ENCODE data around the gene SEC31B.

The SEC31B gene

DNA sequence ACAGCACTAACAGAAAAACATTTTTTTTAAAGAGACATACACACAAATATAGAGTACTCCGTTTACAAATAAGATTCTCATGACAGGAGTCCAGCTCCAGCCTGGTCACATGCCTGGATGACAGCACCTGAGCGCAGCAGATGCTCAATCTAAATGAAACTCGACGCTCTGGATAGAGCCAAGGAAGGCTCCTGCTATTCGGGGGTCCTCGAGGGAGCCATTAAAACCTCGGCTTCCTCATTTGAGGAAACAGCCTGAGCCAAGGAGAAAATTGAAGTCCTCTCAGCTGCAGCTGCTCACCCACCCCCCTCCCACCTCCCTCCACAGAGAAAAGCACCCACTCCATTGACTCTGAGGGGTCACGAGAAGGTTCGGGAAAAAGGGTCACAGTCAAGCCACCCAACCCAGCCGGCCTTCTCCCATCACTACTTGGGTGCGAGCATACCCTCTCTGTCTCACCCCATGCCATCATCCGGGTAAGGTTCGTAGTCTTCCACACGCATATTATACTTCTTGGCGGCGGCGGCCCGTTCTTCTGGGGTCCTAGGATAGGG, 9.3 kb upstream of the SEC31B start:
- H3K27ac ChIP-seq = peak overlapping the region; percentile 78
- TF ChIP-seq, protein P1, sequence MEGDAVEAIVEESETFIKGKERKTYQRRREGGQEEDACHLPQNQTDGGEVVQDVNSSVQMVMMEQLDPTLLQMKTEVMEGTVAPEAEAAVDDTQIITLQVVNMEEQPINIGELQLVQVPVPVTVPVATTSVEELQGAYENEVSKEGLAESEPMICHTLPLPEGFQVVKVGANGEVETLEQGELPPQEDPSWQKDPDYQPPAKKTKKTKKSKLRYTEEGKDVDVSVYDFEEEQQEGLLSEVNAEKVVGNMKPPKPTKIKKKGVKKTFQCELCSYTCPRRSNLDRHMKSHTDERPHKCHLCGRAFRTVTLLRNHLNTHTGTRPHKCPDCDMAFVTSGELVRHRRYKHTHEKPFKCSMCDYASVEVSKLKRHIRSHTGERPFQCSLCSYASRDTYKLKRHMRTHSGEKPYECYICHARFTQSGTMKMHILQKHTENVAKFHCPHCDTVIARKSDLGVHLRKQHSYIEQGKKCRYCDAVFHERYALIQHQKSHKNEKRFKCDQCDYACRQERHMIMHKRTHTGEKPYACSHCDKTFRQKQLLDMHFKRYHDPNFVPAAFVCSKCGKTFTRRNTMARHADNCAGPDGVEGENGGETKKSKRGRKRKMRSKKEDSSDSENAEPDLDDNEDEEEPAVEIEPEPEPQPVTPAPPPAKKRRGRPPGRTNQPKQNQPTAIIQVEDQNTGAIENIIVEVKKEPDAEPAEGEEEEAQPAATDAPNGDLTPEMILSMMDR (IDR thresholded peaks at IDR 0.05) = no peak
- no peak for TF ChIP-seq ZFX (IDR thresholded peaks at IDR 0.05; ENCODE audit: borderline replicate concordance)

DNA sequence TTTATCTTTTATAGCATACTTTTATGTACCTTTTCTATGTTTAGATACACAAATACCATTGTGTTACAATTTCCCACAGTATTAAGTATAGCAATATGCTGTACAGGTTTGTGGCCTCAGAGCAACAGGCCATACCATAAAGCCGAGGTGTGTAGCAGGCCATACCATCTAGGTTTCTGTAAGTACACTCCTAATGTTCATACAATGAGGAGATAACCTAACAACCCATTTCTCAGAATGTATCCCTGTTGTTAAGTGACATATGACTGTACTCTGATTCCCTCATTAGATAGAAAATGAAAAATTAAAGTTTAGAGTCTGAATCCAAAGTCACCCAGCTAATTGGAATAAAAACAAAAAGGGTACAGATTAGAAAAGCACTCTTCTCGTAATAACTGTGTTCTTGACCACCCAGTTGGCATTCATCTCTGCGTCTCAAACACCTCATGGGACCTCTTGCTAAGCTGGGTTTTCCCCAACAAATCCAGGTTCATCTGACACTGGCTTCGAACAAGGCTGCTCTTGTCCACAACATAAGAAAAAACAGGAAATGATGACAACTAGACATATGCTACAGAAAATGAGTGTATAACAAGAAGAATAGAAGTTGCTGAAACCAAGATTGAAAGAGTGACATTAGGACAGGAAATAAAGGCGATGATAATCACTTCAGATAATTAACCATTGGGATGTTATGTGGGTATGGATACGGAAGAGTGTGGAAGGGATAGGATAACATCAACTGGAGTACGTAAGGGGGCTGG, 8.6 kb upstream of the SEC31B start:
- TF ChIP-seq ZFX (IDR thresholded peaks at IDR 0.05; ENCODE audit: borderline replicate concordance) = no peak
- TF ChIP-seq, protein P1 (IDR thresholded peaks at IDR 0.05) = no peak
- H3K27ac ChIP-seq = peak overlapping the region; percentile 78; the same call in 1 of the 2 replicates

DNA sequence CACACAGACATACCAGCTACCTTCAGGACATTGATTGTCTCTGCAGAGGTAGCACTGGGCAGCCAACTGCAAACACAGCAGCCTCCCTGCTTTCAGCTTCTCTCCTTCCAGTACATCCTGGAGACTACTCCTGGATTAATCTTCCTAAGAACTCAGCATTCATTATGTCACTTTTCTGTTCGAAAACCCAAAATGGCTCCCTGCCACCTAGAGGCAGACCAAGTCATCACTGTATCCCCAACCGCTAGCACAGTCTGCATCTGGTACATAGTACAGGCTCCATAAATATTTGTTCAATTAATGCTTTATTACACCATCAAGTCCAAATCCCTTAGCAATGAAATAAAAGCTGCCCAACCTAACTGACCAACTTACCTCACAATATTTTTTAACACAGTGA, 5.0 kb upstream of the SEC31B start:
- H3K27ac ChIP-seq = no peak overlapping the region
- no peak for TF ChIP-seq ZFX (IDR thresholded peaks at IDR 0.05; ENCODE audit: borderline replicate concordance)
- TF ChIP-seq, protein P1 (IDR thresholded peaks at IDR 0.05) = no peak

DNA sequence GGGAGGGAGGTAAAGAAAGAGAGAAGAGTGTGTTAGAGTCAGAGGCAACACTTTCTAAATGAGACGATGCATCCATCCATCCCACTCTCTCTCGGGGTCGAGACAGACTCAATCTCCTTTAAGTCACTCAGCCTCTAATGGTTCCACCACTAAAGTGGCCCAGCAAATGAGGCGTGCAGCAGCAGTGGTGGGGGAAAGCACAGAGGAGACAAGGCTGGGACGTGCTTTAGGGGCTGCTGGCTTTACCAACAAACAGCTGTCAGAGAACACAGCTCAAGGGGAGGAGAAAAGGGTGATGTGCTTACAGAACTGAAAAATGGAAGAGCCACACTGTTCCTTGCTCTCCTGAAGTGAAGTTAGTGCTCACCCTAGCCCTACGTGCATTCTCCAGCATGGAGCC, 4.5 kb upstream of the SEC31B start:
- H3K27ac ChIP-seq = no peak overlapping the region
- TF ChIP-seq ZFX (IDR thresholded peaks at IDR 0.05; ENCODE audit: borderline replicate concordance) = no peak
- TF ChIP-seq, protein P1 (IDR thresholded peaks at IDR 0.05) = no peak

DNA sequence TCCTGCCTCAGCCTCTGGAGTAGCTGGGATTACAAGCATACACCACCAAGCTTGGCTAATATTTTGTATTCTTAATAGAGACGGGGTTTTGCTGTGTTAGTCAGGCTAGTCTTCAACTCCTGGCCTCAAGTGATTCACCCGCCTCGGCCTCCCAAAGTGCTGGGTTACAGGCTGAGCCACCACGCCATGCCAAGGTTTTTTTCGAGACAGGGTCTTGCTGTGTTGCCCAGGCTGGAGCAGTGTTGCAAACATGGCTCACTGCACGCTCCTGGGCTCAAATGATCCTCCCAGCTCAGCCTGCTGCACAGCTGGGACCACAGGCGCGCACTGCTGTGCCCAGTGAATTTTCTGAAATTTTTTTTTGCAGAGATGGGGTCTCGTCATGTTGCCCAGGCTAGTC, 3.3 kb upstream of the SEC31B start:
- no peak for TF ChIP-seq ZFX (IDR thresholded peaks at IDR 0.05; ENCODE audit: borderline replicate concordance)
- TF ChIP-seq, protein P1 (IDR thresholded peaks at IDR 0.05) = no peak
- peak overlapping the region; percentile 17; the same call in 1 of the 2 replicates for H3K27ac ChIP-seq

DNA sequence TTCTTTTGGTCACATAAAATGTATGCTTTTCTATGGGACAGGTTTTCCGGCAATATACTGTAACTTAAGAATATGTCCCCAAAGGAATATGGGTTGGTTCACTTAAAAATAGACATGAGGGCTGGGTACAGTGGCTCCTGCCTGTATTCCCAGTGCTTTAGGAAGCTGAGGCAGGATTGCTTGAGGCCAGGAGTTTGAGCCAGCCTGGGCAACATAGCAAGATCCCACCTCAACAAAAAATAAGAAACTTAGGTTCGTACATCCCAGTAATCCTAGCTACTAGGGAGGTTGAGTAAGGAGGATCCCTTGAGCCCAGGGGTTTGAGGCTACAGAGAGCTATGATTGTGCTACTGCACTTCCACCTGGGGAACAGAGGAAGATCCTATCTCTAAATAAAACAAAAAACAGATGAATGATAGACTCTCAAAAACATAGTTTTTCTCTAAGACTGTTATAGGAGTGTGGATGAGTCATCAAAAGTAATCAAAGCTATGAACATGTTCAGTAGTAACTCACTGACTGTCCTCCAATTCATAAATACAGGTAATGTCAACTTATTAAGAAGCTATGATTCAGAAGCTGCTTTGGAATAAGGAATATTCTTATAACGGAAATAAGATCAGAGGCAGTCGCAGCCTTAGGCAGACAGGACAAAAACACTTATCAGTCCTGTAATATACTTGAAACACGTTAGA, 2.6 kb upstream of the SEC31B start:
- peak overlapping the region; percentile 17; the same call in 1 of the 2 replicates for H3K27ac ChIP-seq
- no peak for TF ChIP-seq ZFX (IDR thresholded peaks at IDR 0.05; ENCODE audit: borderline replicate concordance)
- TF ChIP-seq, protein P1 (IDR thresholded peaks at IDR 0.05) = no peak

DNA sequence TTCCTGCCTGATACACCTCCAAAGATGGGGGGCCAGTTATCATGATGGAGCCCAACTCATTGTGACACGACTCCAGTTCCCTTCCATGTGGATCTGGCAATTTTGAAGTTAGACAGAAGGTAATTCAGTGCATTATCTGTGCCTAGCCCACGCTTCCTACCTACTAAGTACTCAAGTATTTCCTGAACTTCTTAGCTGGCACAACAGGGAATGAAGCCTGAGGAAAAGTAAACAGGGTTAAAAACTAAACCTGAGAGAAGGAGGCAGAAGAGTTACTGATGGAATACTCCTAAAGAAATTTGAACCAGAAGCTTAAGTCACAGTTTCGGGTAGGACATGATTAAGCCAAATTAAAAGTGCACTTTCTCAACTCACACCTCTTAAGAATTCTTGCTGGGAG, 1.1 kb upstream of the SEC31B start:
- H3K27ac ChIP-seq = no peak overlapping the region
- TF ChIP-seq, protein P1 (IDR thresholded peaks at IDR 0.05) = no peak
- no peak for TF ChIP-seq ZFX (IDR thresholded peaks at IDR 0.05; ENCODE audit: borderline replicate concordance)

Measured in 22Rv1 (cell line).